GM21786 (cell line): ENCODE measurements around the gene TMEM45A.
"Not testable (repeated sequence)": the region's sequence is repeated elsewhere in the genome, so short reads cannot be mapped to it uniquely, and the experiment has no call there.

Experiments
- ATAC-seq: cut with Tn5 transposase; IDR thresholded peaks from one replicate; pipeline ENCODE4 v1.9.1; 2021; ENCODE audit not compliant: unreplicated experiment

TMEM45A gene

GRCh38 chr3:100563652-100564211 is 71.3 kb downstream of the TMEM45A start:
- no peak for ATAC-seq

DNA sequence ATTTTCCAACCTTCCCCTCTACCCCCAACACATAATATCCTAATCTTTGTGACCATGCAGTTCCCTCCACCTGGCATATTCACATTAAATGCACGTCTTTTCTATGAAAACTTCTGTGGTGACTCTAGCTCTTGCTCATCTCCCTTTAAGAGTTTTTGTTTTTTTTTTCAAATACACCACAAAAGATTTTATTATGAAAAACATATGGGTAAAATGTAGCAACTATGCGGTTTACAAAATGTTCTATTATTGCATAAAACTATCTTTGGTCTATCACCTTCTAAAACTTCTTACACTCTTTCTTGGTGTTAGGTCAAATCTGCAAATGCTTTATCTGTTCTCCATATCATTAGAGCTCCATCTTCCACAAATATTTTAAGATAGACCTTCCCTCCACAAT is 78.4 kb downstream of the TMEM45A start:
- no peak for ATAC-seq

DNA sequence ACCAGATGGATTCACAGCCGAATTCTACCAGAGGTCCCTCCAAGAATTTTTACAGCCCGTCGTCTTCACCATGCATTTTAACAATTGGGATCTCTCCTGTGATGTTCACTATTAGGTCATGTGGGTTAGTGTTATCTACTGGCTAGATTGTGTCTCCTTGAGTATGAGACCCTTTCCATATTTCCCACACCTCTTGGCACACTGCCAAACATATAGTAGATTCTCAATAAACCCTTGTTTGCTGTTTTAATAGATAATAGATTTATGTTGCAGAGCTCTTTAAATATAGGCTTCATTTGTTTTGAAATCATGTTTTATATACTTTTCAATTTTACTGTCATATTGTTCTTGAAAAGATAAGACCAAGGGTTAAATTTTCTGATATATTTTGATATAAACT is 82.1 kb downstream of the TMEM45A start:
- no peak for ATAC-seq

DNA sequence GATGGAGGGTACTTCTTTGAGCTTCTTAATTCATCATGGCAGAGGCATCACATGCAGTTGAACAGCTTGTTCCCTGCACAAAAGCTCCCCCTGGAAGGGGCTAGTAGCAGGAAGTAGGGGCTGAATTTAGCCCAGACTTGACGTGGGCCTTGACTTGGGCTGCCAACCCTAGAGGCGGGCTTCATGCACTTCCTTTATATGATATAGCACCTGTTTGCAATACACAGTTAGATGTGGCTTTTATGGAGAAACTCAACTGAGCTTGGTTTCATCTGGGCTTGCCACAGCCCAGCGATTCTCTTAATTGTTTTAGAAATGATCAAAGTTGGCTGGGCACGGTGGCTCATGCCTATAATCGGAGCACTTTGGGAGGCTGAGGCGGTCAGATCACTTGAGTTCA is 83.3 kb downstream of the TMEM45A start:
- ATAC-seq = no peak

GRCh38 chr3:100577382-100578008 is 85.1 kb downstream of the TMEM45A start:
- ATAC-seq = no peak

GRCh38 chr3:100578646-100579045 is 86.2 kb downstream of the TMEM45A start:
- ATAC-seq = no peak

DNA sequence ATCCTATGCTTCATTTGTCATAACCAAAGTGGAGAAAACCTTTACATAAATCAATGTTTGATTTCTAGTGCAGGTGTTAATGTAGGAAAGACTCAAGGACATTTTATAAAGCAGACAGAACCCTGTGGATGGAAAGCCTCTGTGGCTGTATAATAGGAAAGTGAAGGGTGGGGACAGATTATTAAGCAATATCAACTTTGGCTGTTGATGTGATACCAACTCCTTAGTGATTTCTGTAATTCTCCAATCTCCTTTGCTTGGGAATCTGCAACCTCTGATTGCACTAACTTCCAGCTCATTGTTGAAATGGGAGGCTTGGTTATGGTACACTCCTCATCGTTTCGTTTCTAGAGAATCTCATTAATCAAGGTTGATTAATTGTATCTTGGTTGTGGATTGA is 87.7 kb downstream of the TMEM45A start:
- no peak for ATAC-seq

DNA sequence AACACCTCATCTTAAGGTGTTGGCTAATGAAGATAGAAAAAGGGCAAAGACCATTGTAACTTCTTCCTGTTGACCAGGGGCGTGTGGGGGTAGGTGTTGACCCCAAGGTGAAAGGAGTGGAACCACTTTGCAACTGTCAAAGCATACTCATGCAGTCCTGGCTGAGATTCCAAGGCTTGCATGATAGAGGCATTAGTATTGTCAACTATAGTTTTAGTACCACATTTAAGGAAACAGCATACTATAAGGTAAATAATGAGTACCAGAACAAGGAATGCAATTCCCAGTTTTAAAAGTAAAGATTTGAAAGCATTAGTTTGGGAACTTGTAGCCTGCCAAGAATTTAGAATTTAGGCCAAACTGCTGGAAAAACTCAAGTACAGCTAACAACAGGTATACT is 89.2 kb downstream of the TMEM45A start:
- ATAC-seq = no peak

DNA sequence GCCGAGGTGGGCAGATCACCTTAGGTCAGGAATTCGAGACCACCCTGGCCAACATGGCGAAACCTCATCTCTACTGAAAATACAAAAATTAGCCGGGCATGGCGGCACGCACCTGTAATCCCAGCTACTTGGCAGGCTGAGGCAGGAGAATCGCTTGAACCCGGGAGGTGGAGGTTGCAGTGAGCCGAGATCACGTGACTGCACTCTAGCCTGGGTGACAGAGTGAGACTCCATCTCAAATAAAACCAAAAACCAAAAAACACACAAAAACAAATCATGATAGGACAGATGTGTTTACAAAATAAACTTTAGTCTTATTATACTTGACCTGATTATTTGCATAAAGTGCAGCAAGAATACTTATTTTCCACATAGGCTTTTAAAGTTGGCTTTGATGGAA is 89.7 kb downstream of the TMEM45A start:
- ATAC-seq = not testable (repeated sequence)

GRCh38 chr3:100584101-100584660 is 91.8 kb downstream of the TMEM45A start:
- ATAC-seq = no peak

GRCh38 chr3:100586832-100587231 is 94.4 kb downstream of the TMEM45A start:
- no peak for ATAC-seq

- no peak for ATAC-seq
Measured at GRCh38 chr3:100588251-100588650, 95.8 kb downstream of the TMEM45A start.

DNA sequence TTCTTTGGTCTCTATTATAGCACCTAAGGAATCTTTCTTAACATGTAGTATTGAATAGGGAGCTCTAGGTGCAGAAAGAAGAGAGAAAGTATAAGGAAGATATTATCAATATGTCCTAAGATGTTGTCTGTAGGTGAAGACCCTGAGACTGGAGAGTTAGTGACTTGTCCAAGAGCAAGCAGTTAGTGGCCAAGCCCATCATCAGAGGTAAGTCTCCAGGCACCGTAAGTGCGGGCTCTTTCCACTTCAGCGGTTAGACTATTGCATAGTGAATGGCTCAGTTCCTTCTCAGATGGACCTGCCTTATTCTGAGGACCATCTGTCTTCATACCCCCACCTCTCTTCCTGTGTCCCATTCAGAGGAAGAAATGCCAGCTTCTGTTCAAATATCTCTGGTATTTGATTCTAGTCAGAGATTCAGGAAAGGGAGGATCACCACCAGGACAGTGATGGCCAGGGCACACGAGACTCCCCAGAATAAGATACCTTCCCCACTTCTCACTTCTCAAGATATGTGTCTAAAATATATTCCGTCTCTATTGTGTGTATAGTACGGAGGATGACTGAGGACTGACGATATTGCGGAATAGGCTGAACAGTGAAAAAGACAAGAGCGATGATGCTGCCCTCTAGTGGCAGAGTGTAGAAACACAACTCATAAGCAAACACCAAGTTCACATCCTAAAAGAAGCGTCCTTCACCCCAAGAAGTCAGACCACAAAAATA is 97.9 kb downstream of the TMEM45A start:
- ATAC-seq = peak; percentile 83

DNA sequence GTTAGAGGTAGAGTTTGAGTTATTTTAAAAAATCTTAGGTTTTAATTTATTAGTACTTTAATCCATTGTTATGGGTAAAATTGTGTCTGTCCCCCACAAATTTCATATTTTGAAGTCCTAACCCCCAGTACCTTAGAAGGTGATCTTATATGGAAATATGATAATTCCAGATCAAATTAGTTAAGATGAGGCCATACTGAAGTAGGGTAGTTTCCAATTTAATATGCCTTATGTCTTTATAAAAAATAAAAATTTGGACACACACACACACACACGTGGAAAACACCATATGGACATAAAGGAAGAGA is 98.4 kb downstream of the TMEM45A start:
- ATAC-seq = no peak

DNA sequence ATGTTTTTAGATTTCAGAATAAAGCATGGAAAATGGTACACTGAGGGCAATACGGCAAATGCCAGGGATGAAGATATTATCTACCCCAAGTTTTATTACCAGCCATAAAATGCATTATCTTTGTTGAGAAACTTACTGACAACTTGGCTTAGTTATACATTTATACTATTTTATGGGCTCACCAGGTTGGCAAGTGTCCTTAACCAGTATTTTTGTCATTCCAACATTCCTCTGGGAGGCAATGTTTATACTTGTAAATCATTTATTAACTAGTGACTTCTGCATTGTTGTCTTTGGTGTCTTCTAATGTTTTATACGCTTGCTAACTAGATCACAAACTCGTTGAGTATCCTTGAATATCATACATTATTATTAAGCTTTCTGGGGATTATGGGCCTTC is 99.0 kb downstream of the TMEM45A start:
- ATAC-seq = no peak

- ATAC-seq = no peak
Measured at GRCh38 chr3:100600181-100601042, 108.0 kb downstream of the TMEM45A start.

- peak; percentile 34 for ATAC-seq
Measured at GRCh38 chr3:100602506-100603444, 110.4 kb downstream of the TMEM45A start.

DNA sequence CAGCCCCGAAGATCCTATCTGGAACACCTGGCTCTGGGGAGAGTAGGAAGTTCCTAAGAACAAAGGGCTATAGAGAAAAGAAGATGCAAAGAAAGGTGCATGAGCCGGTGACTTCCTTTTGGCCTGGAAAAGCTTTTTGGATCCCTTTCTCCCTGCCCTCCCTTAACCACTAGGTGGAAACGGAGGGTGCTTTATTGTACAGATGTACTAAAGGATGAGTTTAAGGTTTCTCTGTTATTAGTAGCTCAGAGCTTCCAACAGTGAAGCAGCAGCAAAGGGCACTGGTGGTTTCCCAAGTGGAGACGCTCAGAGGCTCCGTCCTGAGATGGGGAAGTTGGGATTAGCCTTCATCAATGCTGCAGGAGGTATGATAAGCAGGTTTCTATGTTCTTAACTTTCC is 111.0 kb downstream of the TMEM45A start:
- peak; percentile 27 for ATAC-seq

GRCh38 chr3:100605358-100605757 is 112.9 kb downstream of the TMEM45A start:
- ATAC-seq = no peak

- peak; percentile 92 for ATAC-seq
Measured at GRCh38 chr3:100606894-100607512, 114.6 kb downstream of the TMEM45A start.
